Activated T-helper 2 cell treated with anti-CD3 and anti-CD28 coated beads, Interferon-gamma antibody, Interleukin-2, Interleukin-4, amounts not matched to agents 10 μg/mL and 5 μg/mL and 100 μg/mL, durations not matched to agents 14 hours and 24 hours and 36 hours (primary cell): Measurements from ENCODE around the gene ARHGAP45. TPM values are rescaled to one million over a fixed set of nuclear protein-coding genes. Genes with fewer than 3 reads are reported as not detected.

ENCODE experiments used
- DNase-seq: peaks from one replicate; pipeline ENCODE4 v3.0.0; 2021; ENCODE audit warnings: low spot score
- H3K27ac Mint-ChIP-seq: one replicate; pipeline ENCODE4 v1.8.0; 2021; ENCODE audit warnings: mixed read lengths
- H3K27me3 Mint-ChIP-seq: one replicate; pipeline ENCODE4 v1.8.0; 2021; ENCODE audit warnings: low read depth, mixed read lengths
- H3K36me3 Mint-ChIP-seq: one replicate; pipeline ENCODE4 v1.8.0; 2021; ENCODE audit warnings: low read depth, mixed read lengths
- H3K4me1 Mint-ChIP-seq: one replicate; pipeline ENCODE4 v1.8.0; 2021; ENCODE audit warnings: low read depth, mixed read lengths
- H3K4me3 Mint-ChIP-seq: one replicate; pipeline ENCODE4 v1.8.0; 2021; ENCODE audit warnings: low read depth, mild to moderate bottlenecking, moderate library complexity, mixed read lengths
- H3K9me3 Mint-ChIP-seq: one replicate; pipeline ENCODE4 v1.8.0; 2021; ENCODE audit warnings: mixed read lengths
- intact Hi-C: fragments of 100-400 bp; cut with micrococcal nuclease; formaldehyde crosslinking; loops from one replicate; pipeline ENCODE4 v1.15.1; 2023
- total RNA-seq: library from RNA; stranded (reverse); gene quantifications from 2 replicates; pipeline ENCODE4 v1.2.3, GENCODE V29; 2022

The ARHGAP45 gene
- total RNA-seq, 1 donor from 2014 or later: 158 TPM

DNA sequence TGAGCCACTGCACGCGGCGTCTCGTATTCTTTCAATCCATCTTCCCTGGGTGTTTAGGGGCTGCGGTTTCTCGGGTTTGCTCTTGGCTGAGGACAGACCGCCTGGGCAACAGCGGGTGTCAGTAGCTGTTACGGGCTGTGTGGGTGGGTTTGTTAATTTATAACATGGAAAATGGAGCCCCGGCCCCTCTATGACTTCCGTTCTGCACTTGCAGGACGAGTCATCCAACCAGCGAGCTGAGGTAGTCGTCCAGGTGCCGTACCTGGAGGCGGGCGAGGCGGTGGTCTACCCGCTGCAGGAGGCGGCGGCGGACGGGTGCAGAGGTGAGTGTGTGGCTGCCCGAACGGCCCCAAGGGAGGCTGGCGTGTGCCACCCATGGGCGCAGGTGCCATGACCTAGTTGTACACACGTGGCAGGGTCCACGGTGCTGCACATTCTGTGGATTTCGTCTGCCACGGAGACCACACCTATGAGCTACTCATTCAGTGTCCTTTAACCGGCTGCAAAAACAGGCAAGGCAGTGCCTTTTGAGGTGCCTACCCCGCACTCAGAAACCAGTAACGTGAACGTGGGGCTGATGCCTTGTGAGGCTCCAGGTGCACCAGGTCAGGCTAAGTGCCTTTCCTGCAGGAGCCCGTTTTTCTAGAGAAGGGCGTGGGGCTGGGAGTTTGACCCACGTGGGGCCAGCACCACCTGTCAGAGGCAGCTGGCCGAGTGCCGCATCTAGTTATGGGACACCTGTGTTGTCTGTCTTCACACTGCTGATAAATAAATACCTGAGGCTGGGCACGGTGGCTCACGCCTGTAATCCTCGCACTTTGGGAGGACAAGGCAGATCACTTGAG is 17.3 kb downstream of the ARHGAP45 start:
- intact Hi-C loops: loop anchor here (10.0 kb wide), 1 partner anchor 159 kb away; the partner anchor contains the start of gene ARID3A
- no peaks in the 10 kb centered on the region for H3K27me3 Mint-ChIP-seq
- H3K36me3 Mint-ChIP-seq: peaks cover 74% of the 10 kb centered on the region
- DNase-seq: no peak
- peak overlapping the region; percentile 28 for H3K27ac Mint-ChIP-seq
- peaks cover 15% of the 10 kb centered on the region for H3K4me1 Mint-ChIP-seq
- H3K9me3 Mint-ChIP-seq: no peaks in the 10 kb centered on the region
- no peak overlapping the region for H3K4me3 Mint-ChIP-seq

- no peaks in the 10 kb centered on the region for H3K27me3 Mint-ChIP-seq
- no peak for DNase-seq
- H3K27ac Mint-ChIP-seq: peak overlapping the region; percentile 69
- H3K9me3 Mint-ChIP-seq: no peaks in the 10 kb centered on the region
- peaks cover 15% of the 10 kb centered on the region for H3K4me1 Mint-ChIP-seq
- H3K36me3 Mint-ChIP-seq: peaks cover 66% of the 10 kb centered on the region
- H3K4me3 Mint-ChIP-seq: no peak overlapping the region
- intact Hi-C loops: loop anchor here (10.0 kb wide), 1 partner anchor 160 kb away; the partner anchor contains the start of gene ARID3A
Observed at GRCh38 chr19:1085053-1085658, 18.2 kb downstream of the ARHGAP45 start.

GRCh38 chr19:1085676-1086442 is 18.9 kb downstream of the ARHGAP45 start:
- no peaks in the 10 kb centered on the region for H3K9me3 Mint-ChIP-seq
- H3K27ac Mint-ChIP-seq: peak overlapping the region; percentile 69
- H3K4me1 Mint-ChIP-seq: peaks cover 12% of the 10 kb centered on the region
- intact Hi-C loops: loop anchor here (10.0 kb wide), 1 partner anchor 161 kb away; the partner anchor contains the start of gene ARID3A
- no peak for DNase-seq
- H3K36me3 Mint-ChIP-seq: peaks cover 63% of the 10 kb centered on the region
- H3K27me3 Mint-ChIP-seq: no peaks in the 10 kb centered on the region
- H3K4me3 Mint-ChIP-seq: no peak overlapping the region

- H3K27me3 Mint-ChIP-seq: no peaks in the 10 kb centered on the region
- no peak overlapping the region for H3K4me3 Mint-ChIP-seq
- peaks cover 61% of the 10 kb centered on the region for H3K36me3 Mint-ChIP-seq
- H3K4me1 Mint-ChIP-seq: peaks cover 9% of the 10 kb centered on the region
- intact Hi-C loops: loop anchor here (10.0 kb wide), 1 partner anchor 162 kb away; the partner anchor contains the start of gene ARID3A
- no peaks in the 10 kb centered on the region for H3K9me3 Mint-ChIP-seq
- DNase-seq: no peak
- no peak overlapping the region for H3K27ac Mint-ChIP-seq
Observed at GRCh38 chr19:1086613-1087012, 19.6 kb downstream of the ARHGAP45 start.

GRCh38 chr19:1087813-1088415 is 20.9 kb downstream of the ARHGAP45 start:
- peak; percentile 56 for DNase-seq
- no peaks in the 10 kb centered on the region for H3K9me3 Mint-ChIP-seq
- H3K27ac Mint-ChIP-seq: peak overlapping the region; percentile 84
- peaks cover 53% of the 10 kb centered on the region for H3K36me3 Mint-ChIP-seq
- H3K4me3 Mint-ChIP-seq: peak overlapping the region; percentile 7
- H3K27me3 Mint-ChIP-seq: no peaks in the 10 kb centered on the region
- H3K4me1 Mint-ChIP-seq: peaks cover 7% of the 10 kb centered on the region
- intact Hi-C loops: loop anchor here (10.0 kb wide), 1 partner anchor 163 kb away; the partner anchor contains the start of gene ARID3A

- peak overlapping the region; percentile 55 for H3K27ac Mint-ChIP-seq
- intact Hi-C loops: loop anchor here (10.0 kb wide), 1 partner anchor 164 kb away; the partner anchor contains the start of gene ARID3A
- no peaks in the 10 kb centered on the region for H3K9me3 Mint-ChIP-seq
- peaks cover 9% of the 10 kb centered on the region for H3K4me1 Mint-ChIP-seq
- peaks cover 55% of the 10 kb centered on the region for H3K36me3 Mint-ChIP-seq
- no peaks in the 10 kb centered on the region for H3K27me3 Mint-ChIP-seq
- no peak overlapping the region for H3K4me3 Mint-ChIP-seq
- DNase-seq: no peak
Observed at GRCh38 chr19:1088416-1089010, 21.5 kb downstream of the ARHGAP45 start.

DNA sequence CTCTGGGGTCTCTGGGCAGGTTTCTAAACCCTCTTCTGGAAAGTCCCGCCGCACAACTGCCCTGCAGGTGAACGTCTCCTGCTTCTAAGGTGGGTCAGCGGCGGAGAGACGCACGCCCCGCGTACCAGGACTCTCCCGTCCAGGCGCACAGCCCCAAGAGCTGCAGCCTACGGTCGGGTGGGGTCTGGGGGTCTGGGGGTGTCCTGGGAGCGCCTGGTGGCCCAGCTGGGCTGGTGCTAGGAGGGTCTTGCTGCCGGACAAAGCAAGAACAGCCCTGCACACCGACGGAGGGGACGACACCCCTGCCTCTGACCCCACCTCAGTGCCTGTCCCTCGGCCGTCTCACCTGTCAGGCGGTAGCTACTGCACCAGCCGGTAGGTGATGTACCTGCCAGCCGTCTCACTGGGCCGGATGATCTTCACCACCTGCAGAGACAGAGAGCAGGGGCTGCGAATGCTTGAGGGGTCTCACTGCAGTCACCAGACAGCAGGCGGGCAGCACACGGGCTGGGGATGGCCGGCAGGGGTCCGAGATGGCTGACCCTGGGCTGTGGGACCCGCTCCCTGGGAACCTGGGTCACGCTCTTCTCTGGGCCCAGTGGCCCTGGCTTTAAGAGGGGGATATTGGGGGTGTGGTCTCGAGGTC is 22.3 kb downstream of the ARHGAP45 start:
- intact Hi-C loops: loop anchor here (10.0 kb wide), 1 partner anchor 164 kb away; the partner anchor contains the start of gene ARID3A

GRCh38 chr19:1089891-1090290 is 22.9 kb downstream of the ARHGAP45 start:
- intact Hi-C loops: loop anchor here (10.0 kb wide), 1 partner anchor 165 kb away; the partner anchor contains the start of gene ARID3A

More for the DNA sequence above, 22.3 kb downstream of the ARHGAP45 start:
- DNase-seq: no peak
- Mint-ChIP-seq H3K4me3 (no peak overlapping the region), H3K27ac (no peak overlapping the region), H3K27me3 (no peaks in the 10 kb centered on the region), H3K4me1 (peaks cover 13% of the 10 kb centered on the region), H3K9me3 (no peaks in the 10 kb centered on the region), H3K36me3 (peaks cover 52% of the 10 kb centered on the region)

GRCh38 chr19:1090731-1091543 is 24.0 kb downstream of the ARHGAP45 start:
- DNase-seq: no peak
- intact Hi-C loops: no loop called here
- H3K4me1 Mint-ChIP-seq: peaks cover 20% of the 10 kb centered on the region

More at GRCh38 chr19:1089891-1090290, 22.9 kb downstream of the ARHGAP45 start:
- Mint-ChIP-seq H3K4me3 (no peak overlapping the region), H3K4me1 (peaks cover 15% of the 10 kb centered on the region), H3K9me3 (no peaks in the 10 kb centered on the region), H3K27me3 (no peaks in the 10 kb centered on the region), H3K27ac (no peak overlapping the region), H3K36me3 (peaks cover 49% of the 10 kb centered on the region)
- DNase-seq: no peak

GRCh38 chr19:1091544-1092175 is 24.7 kb downstream of the ARHGAP45 start:
- H3K36me3 Mint-ChIP-seq: peaks cover 37% of the 10 kb centered on the region
- no peaks in the 10 kb centered on the region for H3K27me3 Mint-ChIP-seq
- no peak for DNase-seq
- H3K27ac Mint-ChIP-seq: no peak overlapping the region
- intact Hi-C loops: no loop called here
- H3K4me3 Mint-ChIP-seq: no peak overlapping the region
- H3K9me3 Mint-ChIP-seq: no peaks in the 10 kb centered on the region
- H3K4me1 Mint-ChIP-seq: peaks cover 22% of the 10 kb centered on the region

More at GRCh38 chr19:1090731-1091543, 24.0 kb downstream of the ARHGAP45 start:
- Mint-ChIP-seq H3K36me3 (peaks cover 41% of the 10 kb centered on the region), H3K27me3 (no peaks in the 10 kb centered on the region), H3K9me3 (no peaks in the 10 kb centered on the region), H3K27ac (no peak overlapping the region), H3K4me3 (no peak overlapping the region)
